ENCODE data around the gene ZNF284.

Gene ZNF284

GRCh38 chr19:44071824-44072542, at the start of gene ZNF284:
Gene ZNF284, plus strand, starts transcription at chr19:44072159. Its CDS starts 4,231 bp downstream, at chr19:44076390.
- DNase-seq = peak; percentile 88

- no peak for DNase-seq
These were observed 47.1 kb upstream of the ZNF284 start for GRCh38 chr19:44024900-44025216.

- peak; percentile 74 for DNase-seq
These were observed 46.6 kb upstream of the ZNF284 start, which contains the start of gene ZNF222 for GRCh38 chr19:44025217-44025936. Gene ZNF222, plus strand, starts transcription at chr19:44025379. Its CDS starts 58 bp downstream, at chr19:44025437.

GRCh38 chr19:44026622-44027021, 45.3 kb upstream of the ZNF284 start:
- DNase-seq = no peak

GRCh38 chr19:44032001-44032610, 39.9 kb upstream of the ZNF284 start:
- DNase-seq = no peak

GRCh38 chr19:44042147-44042546, 29.8 kb upstream of the ZNF284 start:
- DNase-seq = no peak

GRCh38 chr19:44050740-44051649, 21.0 kb upstream of the ZNF284 start:
- DNase-seq = no peak

- DNase-seq = peak; percentile 90
These were observed 20.1 kb upstream of the ZNF284 start, which contains the start of gene ZNF223 for GRCh38 chr19:44051650-44052402. Gene ZNF223, plus strand, starts transcription at chr19:44052036. Its CDS starts 3,141 bp downstream, at chr19:44055177.

- no peak for DNase-seq
These were observed 16.1 kb upstream of the ZNF284 start for GRCh38 chr19:44055870-44056269.

GRCh38 chr19:44059229-44059628, 12.7 kb upstream of the ZNF284 start:
- no peak for DNase-seq

GRCh38 chr19:44061038-44061437, 10.9 kb upstream of the ZNF284 start:
- DNase-seq = no peak

GRCh38 chr19:44066305-44066704, 5.7 kb upstream of the ZNF284 start:
- DNase-seq = no peak

- no peak for DNase-seq
These were observed 2.5 kb upstream of the ZNF284 start for GRCh38 chr19:44069415-44069814.

- no peak for DNase-seq
These were observed 813 bp downstream of the ZNF284 start for GRCh38 chr19:44072543-44073401.

GRCh38 chr19:44076325-44076724, 4.4 kb downstream of the ZNF284 start:
- DNase-seq = no peak

GRCh38 chr19:44092108-44092507, 20.1 kb downstream of the ZNF284 start:
- DNase-seq = no peak

GRCh38 chr19:44093931-44094765, 22.2 kb downstream of the ZNF284 start, which contains the start of gene ZNF224:
Gene ZNF224, plus strand, starts transcription at chr19:44094361. Its CDS starts 3,513 bp downstream, at chr19:44097874.
- DNase-seq = peak; percentile 83

GRCh38 chr19:44107751-44108150, 35.8 kb downstream of the ZNF284 start:
- DNase-seq = no peak

GRCh38 chr19:44109458-44109857, 37.5 kb downstream of the ZNF284 start:
- no peak for DNase-seq

- no peak for DNase-seq
These were observed 40.0 kb downstream of the ZNF284 start for GRCh38 chr19:44111910-44112463.
